HepG2 (cell line): Measurements from ENCODE around the gene ACP2.

ENCODE experiments used
- RFX5 ChIP-seq: IDR thresholded peaks from 2 replicates; pipeline ENCODE4 v1.6.1; 2011; ENCODE audit warnings: low read depth, low read length, improper control_type of control experiment
- TAF1 ChIP-seq: sonication (generic); formaldehyde crosslinking; IDR thresholded peaks from 2 replicates; pipeline ENCODE4 v1.4.0; 2020; ENCODE audit warnings: missing genetic modification reagents
- TF ChIP-seq, protein P1 (sequence below): sonication (generic); formaldehyde crosslinking; IDR thresholded peaks from 2 replicates; pipeline ENCODE4 v1.9.0; 2021; ENCODE audit warnings: missing genetic modification reagents, borderline replicate concordance

DNA sequence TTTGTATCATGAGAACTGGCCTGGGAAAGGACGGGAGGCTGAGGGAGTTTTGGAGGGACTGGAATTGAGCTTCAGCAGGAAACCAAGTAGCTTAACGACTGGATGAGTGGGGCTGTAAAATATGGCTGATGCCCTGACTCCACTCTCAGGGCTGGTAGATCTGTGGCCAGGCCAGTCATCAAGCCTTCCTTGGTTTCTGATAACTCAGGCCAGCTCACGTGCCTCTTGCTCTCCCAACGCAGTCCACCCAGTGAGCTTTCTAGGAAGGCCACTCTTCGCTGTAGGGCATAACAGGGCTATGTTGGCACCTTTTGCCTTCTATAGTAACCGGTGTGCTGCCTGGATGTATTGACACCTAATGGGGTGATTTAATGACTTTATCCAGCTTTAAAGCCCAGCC is 15.5 kb upstream of the ACP2 start:
- no peak for TF ChIP-seq TAF1
- TF ChIP-seq RFX5 = no peak
- TF ChIP-seq, protein P1, sequence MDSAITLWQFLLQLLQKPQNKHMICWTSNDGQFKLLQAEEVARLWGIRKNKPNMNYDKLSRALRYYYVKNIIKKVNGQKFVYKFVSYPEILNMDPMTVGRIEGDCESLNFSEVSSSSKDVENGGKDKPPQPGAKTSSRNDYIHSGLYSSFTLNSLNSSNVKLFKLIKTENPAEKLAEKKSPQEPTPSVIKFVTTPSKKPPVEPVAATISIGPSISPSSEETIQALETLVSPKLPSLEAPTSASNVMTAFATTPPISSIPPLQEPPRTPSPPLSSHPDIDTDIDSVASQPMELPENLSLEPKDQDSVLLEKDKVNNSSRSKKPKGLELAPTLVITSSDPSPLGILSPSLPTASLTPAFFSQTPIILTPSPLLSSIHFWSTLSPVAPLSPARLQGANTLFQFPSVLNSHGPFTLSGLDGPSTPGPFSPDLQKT = no peak
